DND-41 (cell line): Measurements from ENCODE around the gene MAP3K10.

Experiments
- CTCF ChIP-seq: IDR thresholded peaks from 2 replicates; pipeline ENCODE4 v1.5.1; 2012; ENCODE audit warnings: borderline replicate concordance, low read length, moderate library complexity, mild to moderate bottlenecking; ENCODE audit not compliant: poor library complexity, severe bottlenecking; ENCODE audit errors: extremely low read depth
- EZH2 ChIP-seq: IDR thresholded peaks from 3 replicates; pipeline ENCODE4 v1.6.1; 2012; ENCODE audit warnings: borderline replicate concordance, low read depth, mild to moderate bottlenecking, moderate library complexity, low read length, inconsistent platforms; ENCODE audit not compliant: severe bottlenecking

- TF ChIP-seq CTCF = peak; percentile 52
- no peak for TF ChIP-seq EZH2
Measured at GRCh38 chr19:40235238-40236025, 44.2 kb downstream of the MAP3K10 start.
